GM12878 (cell line): ENCODE results near the gene CCR5AS.

Experiments used
- ATAC-seq: fragments of 200-7000 bp; cut with Tn5 transposase; 3 replicates; pipeline ENCODE4 v1.9.1; 2020; ENCODE audit warnings: mild to moderate bottlenecking, moderate library complexity
- BruUV-seq: library from RNA; stranded (reverse); fragments of 400-500 nt; replicated peaks from 2 replicates; lab custom pipeline; 2021; lab: Mats Ljungman, UMichigan
- CTCF ChIA-PET: fragments of 300-600 bp; sonication (Branson Sonifier 250); formaldehyde crosslinking; extraction: SDS; loops from one replicate; lab custom pipeline; 2021; ENCODE audit warnings: inconsistent platforms; lab: Yijun Ruan, JAX
- POLR2A ChIA-PET: fragments of 350-600 bp; formaldehyde crosslinking; extraction: SDS; loops from one replicate; lab custom pipeline; 2021; ENCODE audit warnings: inconsistent platforms; lab: Charles Lee
- RAD21 ChIA-PET: fragments of 300-600 bp; sonication (Branson Sonifier 250); formaldehyde crosslinking; loops from one replicate; lab custom pipeline; 2023; ENCODE audit warnings: antibody characterized with exemption; ENCODE audit not compliant: unreplicated experiment; lab: Charles Lee
- SMC1A ChIA-PET: fragments of 300-600 bp; sonication (Branson Sonifier 250); formaldehyde crosslinking; loops from one replicate; lab custom pipeline; 2023; ENCODE audit not compliant: unreplicated experiment, uncharacterized antibody; lab: Charles Lee
- DNase-seq: peaks from one replicate; pipeline ENCODE4 v3.0.0-alpha.2; 2011; ENCODE audit warnings: low read depth, low spot score
- FAIRE-seq: peaks from 3 replicates; lab custom pipeline; 2011; peaks lifted over from hg19 to GRCh38; lab: Jason Lieb, UNC
- H2AFZ ChIP-seq: 2 replicates; pipeline ENCODE4 v1.6.0; 2011; ENCODE audit warnings: low read depth, low read length, control low read depth; ENCODE audit not compliant: control insufficient read depth
- H3K27ac ChIP-seq: 2 replicates; pipeline ENCODE4 v1.5.1; 2011; ENCODE audit warnings: control low read depth; ENCODE audit not compliant: control insufficient read depth, insufficient read depth
- H3K27me3 ChIP-seq, 2 experiments: replicated peaks in 1 of 2; 2 replicates each; pipeline versions ENCODE4 v1.6.0 to v1.6.1; 2011; ENCODE audit warnings: low read length in 1 of 2; ENCODE audit not compliant: control insufficient read depth in 2 of 2, insufficient read depth in 2 of 2
- H3K36me3 ChIP-seq, 2 experiments: 2 replicates each; pipeline ENCODE4 v1.5.1; 2011; ENCODE audit warnings: low read length in 1 of 2; ENCODE audit not compliant: control insufficient read depth in 2 of 2, insufficient read depth in 2 of 2
- H3K4me1 ChIP-seq: 2 replicates; pipeline ENCODE4 v1.6.1; 2011; ENCODE audit warnings: mild to moderate bottlenecking, low read length, moderate library complexity, mixed read lengths; ENCODE audit not compliant: control insufficient read depth, insufficient read depth
- H3K4me2 ChIP-seq: 2 replicates; pipeline ENCODE4 v1.6.0; 2011; ENCODE audit warnings: control low read depth; ENCODE audit not compliant: control insufficient read depth, insufficient read depth
- H3K4me3 ChIP-seq: fragments of 200-600 bp; sonication (generic); 2 replicates; pipeline ENCODE4 v1.5.1; 2016
- H3K79me2 ChIP-seq: 2 replicates; pipeline ENCODE4 v1.6.0; 2011; ENCODE audit warnings: low read length; ENCODE audit not compliant: control insufficient read depth, insufficient read depth
- H3K9ac ChIP-seq: 2 replicates; pipeline ENCODE4 v1.8.0; 2011; ENCODE audit warnings: low read length, control low read depth, mixed read lengths; ENCODE audit not compliant: control insufficient read depth, insufficient read depth
- H3K9me3 ChIP-seq: replicated peaks from 3 replicates; pipeline ENCODE4 v1.5.1; 2011; ENCODE audit warnings: mild to moderate bottlenecking, low read length; ENCODE audit not compliant: control insufficient read depth, insufficient read depth
- H4K20me1 ChIP-seq: 2 replicates; pipeline ENCODE4 v1.6.0; 2011; ENCODE audit not compliant: control insufficient read depth, insufficient read depth
- ASH2L ChIP-seq: fragments of 300-600, 200-600 bp; sonication (generic); IDR thresholded peaks from 2 replicates; pipeline ENCODE4 v1.6.1; 2017; ENCODE audit warnings: low read depth, mild to moderate bottlenecking, borderline replicate concordance
- CREM ChIP-seq: IDR thresholded peaks from 2 replicates; pipeline ENCODE4 v1.6.1; 2014; ENCODE audit warnings: antibody characterized with exemption, low read depth
- MYC ChIP-seq: IDR thresholded peaks from 2 replicates; pipeline ENCODE4 v1.6.1; 2011; ENCODE audit warnings: mild to moderate bottlenecking, low read length, moderate library complexity, inconsistent platforms; ENCODE audit not compliant: insufficient read depth, insufficient replicate concordance, insufficient read length, severe bottlenecking
- RCOR1 ChIP-seq: conservative IDR thresholded peaks from 2 replicates; pipeline ENCODE4 v1.6.1; 2012; ENCODE audit warnings: low read depth, low read length, improper control_type of control experiment
- SIX5 ChIP-seq: IDR thresholded peaks from 2 replicates; pipeline ENCODE4 v1.6.1; 2011; ENCODE audit warnings: mild to moderate bottlenecking, low read depth, low read length, moderate library complexity; ENCODE audit not compliant: severe bottlenecking
- SMAD1 ChIP-seq: fragments of 450-650 bp; IDR thresholded peaks from 2 replicates; pipeline ENCODE4 v1.6.1; 2018; ENCODE audit warnings: mild to moderate bottlenecking, low read depth; ENCODE audit not compliant: partially characterized antibody
- TCF7 ChIP-seq: IDR thresholded peaks from 2 replicates; pipeline ENCODE4 v1.6.1; 2014; ENCODE audit warnings: antibody characterized with exemption, borderline replicate concordance
- WGBS: methylation state at CpG from one replicate; pipeline ENCODE4 v1.1.6; 2016; ENCODE audit warnings: low lambda C conversion rate; ENCODE audit not compliant: insufficient replicate concordance, insufficient coverage; ENCODE audit errors: missing lambda C conversion rate; 5-methylcytosine and 5-hydroxymethylcytosine counted together
- in situ Hi-C: fragments of 300-500 bp; cut with MboI; formaldehyde crosslinking; loops from 9 replicates; pipeline ENCODE4 v1.14.3; 2018; ENCODE audit warnings: mixed read lengths
- intact Hi-C: fragments of 100-400 bp; cut with micrococcal nuclease; formaldehyde crosslinking; loops from one replicate; pipeline ENCODE4 v1.14.2; 2022; ENCODE audit not compliant: unreplicated experiment
- TF ChIP-seq, protein P1 (sequence below): IDR thresholded peaks from 2 replicates; pipeline ENCODE4 v1.6.1; 2011; ENCODE audit warnings: low read depth, mild to moderate bottlenecking, low read length, moderate library complexity, borderline replicate concordance; ENCODE audit errors: extremely low read depth
- TF ChIP-seq, protein P2 (sequence below): IDR thresholded peaks from 2 replicates; pipeline ENCODE4 v1.6.1; 2012; ENCODE audit warnings: low read depth, low read length, improper control_type of control experiment
- TF ChIP-seq, protein P3 (sequence below): IDR thresholded peaks from 2 replicates; pipeline ENCODE4 v1.6.1; 2012; ENCODE audit warnings: improper control_type of control experiment, low read depth, low read length; ENCODE audit not compliant: insufficient replicate concordance

CCR5AS gene

DNA sequence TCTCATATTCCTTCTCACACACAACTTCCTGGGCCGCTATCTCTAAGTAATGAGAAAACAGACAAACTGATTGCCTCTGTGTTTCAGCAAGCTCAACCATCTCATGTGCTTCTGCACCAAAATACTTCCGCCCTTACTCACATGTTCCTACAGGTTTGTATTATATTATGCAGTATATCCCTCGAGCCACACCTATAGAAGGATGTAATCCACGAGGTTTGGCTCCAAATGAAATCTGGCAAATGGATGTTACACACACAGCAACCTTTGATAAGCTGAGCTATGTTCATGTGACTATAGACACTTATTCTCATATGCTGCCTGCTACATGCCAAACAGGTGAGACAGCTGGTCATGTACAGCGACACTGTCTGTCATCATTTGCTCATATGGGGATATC lies 22.8 kb upstream of the CCR5AS start:
- no peak overlapping the region for H3K4me3 ChIP-seq
- in situ Hi-C loops (no loop called here), intact Hi-C loops (no loop called here)
- H2AFZ ChIP-seq, result no peak overlapping the region
- BruUV-seq, result no TSS peak
- no peak for ATAC-seq
- SMC1A ChIA-PET, result no interaction called here
- no peak overlapping the region for H3K4me2 ChIP-seq
- RAD21 ChIA-PET, result interaction anchor here (0.9 to 1.1 kb wide), 3 partner anchors 51 to 57 kb away, joined by 3 read pairs; no protein-coding TSS in a partner anchor
- no peaks in the 10 kb centered on the region for H4K20me1 ChIP-seq
- no peaks in the 10 kb centered on the region for H3K79me2 ChIP-seq
- WGBS, result 52% methylated on average over 5 of the region's 5 CpGs
- no peak for FAIRE-seq
- no peak overlapping the region for H3K9ac ChIP-seq
- no peak overlapping the region for H3K27ac ChIP-seq
- no peaks in the 10 kb centered on the region for H3K4me1 ChIP-seq
- no peaks in the 10 kb centered on the region for H3K36me3 ChIP-seq
- POLR2A ChIA-PET, result no interaction called here
- TF ChIP-seq, protein P1, sequence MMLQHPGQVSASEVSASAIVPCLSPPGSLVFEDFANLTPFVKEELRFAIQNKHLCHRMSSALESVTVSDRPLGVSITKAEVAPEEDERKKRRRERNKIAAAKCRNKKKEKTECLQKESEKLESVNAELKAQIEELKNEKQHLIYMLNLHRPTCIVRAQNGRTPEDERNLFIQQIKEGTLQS, result no peak
- TF ChIP-seq TCF7, result no peak
- TF ChIP-seq RCOR1, result no peak
- CTCF ChIA-PET, result interaction anchor here (0.8 to 1.1 kb wide), 3 partner anchors 51 to 353 kb away, joined by 3 read pairs; no protein-coding TSS in a partner anchor
- no peak for DNase-seq
- H3K9me3 ChIP-seq, result no peaks in the 10 kb centered on the region; the same call in 2 of the 3 replicates
- H3K27me3 ChIP-seq, result no peaks in the 10 kb centered on the region; a peak in 1 of 4 replicates

DNA sequence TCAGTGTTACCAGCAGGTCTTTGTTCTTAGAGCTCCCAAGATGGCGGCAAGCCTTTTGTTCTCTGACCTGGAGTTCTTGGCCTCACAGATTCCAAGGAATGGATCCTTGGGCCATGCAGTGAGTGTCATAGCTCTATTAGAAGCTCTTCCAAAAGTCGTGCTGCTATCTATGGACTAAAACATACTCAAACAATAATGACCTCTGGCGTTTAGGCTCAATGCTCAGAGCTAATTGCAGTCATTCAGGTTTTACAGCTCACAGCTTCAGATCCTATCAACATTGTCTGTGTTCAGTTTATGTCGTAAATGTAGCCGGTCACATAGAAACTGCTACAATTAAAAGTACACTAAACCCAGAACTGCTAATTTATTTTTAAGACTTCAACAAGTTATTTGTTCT lies 22.4 kb upstream of the CCR5AS start:
- RAD21 ChIA-PET, result interaction anchor here (0.9 to 1.1 kb wide), 3 partner anchors 51 to 57 kb away, joined by 3 read pairs; no protein-coding TSS in a partner anchor
- SMC1A ChIA-PET, result no interaction called here
- Histone ChIP-seq H3K36me3 (no peaks in the 10 kb centered on the region), H3K4me3 (no peak overlapping the region), H3K9me3 (no peaks in the 10 kb centered on the region; the same call in 2 of the 3 replicates), H4K20me1 (no peaks in the 10 kb centered on the region), H3K9ac (no peak overlapping the region), H3K79me2 (no peaks in the 10 kb centered on the region), H3K27ac (no peak overlapping the region), H3K4me1 (no peaks in the 10 kb centered on the region), H2AFZ (no peak overlapping the region), H3K4me2 (no peak overlapping the region), H3K27me3 (no peaks in the 10 kb centered on the region; a peak in 1 of 4 replicates)
- in situ Hi-C loops (no loop called here), intact Hi-C loops (no loop called here)
- ATAC-seq, result no peak
- BruUV-seq, result no TSS peak
- POLR2A ChIA-PET, result no interaction called here
- DNase-seq, result no peak
- FAIRE-seq, result no peak
- 47% methylated on average over 5 of the region's 5 CpGs for WGBS
- CTCF ChIA-PET, result interaction anchor here (0.8 to 1.1 kb wide), 3 partner anchors 51 to 352 kb away, joined by 3 read pairs; no protein-coding TSS in a partner anchor
- TF ChIP-seq CREM (no peak), SMAD1 (no peak), SIX5 (no peak), ASH2L (no peak), MYC (no peak)
- TF ChIP-seq, protein P2, sequence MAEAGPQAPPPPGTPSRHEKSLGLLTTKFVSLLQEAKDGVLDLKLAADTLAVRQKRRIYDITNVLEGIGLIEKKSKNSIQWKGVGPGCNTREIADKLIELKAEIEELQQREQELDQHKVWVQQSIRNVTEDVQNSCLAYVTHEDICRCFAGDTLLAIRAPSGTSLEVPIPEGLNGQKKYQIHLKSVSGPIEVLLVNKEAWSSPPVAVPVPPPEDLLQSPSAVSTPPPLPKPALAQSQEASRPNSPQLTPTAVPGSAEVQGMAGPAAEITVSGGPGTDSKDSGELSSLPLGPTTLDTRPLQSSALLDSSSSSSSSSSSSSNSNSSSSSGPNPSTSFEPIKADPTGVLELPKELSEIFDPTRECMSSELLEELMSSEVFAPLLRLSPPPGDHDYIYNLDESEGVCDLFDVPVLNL, result no peak
- TF ChIP-seq, protein P3, sequence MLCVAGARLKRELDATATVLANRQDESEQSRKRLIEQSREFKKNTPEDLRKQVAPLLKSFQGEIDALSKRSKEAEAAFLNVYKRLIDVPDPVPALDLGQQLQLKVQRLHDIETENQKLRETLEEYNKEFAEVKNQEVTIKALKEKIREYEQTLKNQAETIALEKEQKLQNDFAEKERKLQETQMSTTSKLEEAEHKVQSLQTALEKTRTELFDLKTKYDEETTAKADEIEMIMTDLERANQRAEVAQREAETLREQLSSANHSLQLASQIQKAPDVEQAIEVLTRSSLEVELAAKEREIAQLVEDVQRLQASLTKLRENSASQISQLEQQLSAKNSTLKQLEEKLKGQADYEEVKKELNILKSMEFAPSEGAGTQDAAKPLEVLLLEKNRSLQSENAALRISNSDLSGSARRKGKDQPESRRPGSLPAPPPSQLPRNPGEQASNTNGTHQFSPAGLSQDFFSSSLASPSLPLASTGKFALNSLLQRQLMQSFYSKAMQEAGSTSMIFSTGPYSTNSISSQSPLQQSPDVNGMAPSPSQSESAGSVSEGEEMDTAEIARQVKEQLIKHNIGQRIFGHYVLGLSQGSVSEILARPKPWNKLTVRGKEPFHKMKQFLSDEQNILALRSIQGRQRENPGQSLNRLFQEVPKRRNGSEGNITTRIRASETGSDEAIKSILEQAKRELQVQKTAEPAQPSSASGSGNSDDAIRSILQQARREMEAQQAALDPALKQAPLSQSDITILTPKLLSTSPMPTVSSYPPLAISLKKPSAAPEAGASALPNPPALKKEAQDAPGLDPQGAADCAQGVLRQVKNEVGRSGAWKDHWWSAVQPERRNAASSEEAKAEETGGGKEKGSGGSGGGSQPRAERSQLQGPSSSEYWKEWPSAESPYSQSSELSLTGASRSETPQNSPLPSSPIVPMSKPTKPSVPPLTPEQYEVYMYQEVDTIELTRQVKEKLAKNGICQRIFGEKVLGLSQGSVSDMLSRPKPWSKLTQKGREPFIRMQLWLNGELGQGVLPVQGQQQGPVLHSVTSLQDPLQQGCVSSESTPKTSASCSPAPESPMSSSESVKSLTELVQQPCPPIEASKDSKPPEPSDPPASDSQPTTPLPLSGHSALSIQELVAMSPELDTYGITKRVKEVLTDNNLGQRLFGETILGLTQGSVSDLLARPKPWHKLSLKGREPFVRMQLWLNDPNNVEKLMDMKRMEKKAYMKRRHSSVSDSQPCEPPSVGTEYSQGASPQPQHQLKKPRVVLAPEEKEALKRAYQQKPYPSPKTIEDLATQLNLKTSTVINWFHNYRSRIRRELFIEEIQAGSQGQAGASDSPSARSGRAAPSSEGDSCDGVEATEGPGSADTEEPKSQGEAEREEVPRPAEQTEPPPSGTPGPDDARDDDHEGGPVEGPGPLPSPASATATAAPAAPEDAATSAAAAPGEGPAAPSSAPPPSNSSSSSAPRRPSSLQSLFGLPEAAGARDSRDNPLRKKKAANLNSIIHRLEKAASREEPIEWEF, result no peak
